ENCODE measurements around the gene IGSF21. TPM values are rescaled to one million over a fixed set of nuclear protein-coding genes. Genes with fewer than 3 reads are reported as not detected.
A peak's percentile ranks its signal among the peaks of the same experiment; 100 is the strongest.

The IGSF21 gene
- total and polyA plus RNA-seq, 2 of the 8 experiments (the other 6 are each of a cell fraction or from before 2014, with no cell fraction given) = 22.5 to 28.5 TPM

DNA sequence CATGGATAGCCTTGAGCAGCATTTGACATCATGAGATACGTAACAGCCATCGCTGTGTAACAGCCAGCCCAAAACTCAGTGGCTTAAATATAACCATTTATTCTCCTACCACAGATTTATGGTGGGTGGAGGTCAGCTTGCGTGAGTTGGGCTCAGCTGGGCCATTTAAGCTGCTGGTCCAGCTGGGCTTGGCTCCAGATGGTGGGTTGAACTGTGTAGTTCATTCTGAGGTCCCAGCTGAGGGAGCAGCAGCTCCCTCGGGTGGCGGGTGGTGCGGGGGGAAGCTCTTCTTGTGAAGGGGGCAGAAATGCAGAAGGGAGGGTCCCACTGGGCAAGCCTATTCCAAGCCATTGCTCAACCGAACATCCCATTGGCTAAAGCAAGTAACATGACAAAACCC lies 75.9 kb downstream of the IGSF21 start:
- FAIRE-seq = no peak
- Histone ChIP-seq H3K23me2 (ENCODE audit: low read depth, low read length) (peaks cover 2% of the 10 kb centered on the region; the same call in 1 of the 2 replicates), H2BK20ac (ENCODE audit: low read length) (no peak overlapping the region), H2BK120ac (replicated peaks; ENCODE audit: low read depth, low read length) (no peak overlapping the region), H2AFZ (ENCODE audit: low read length) (no peak overlapping the region), H2BK15ac (ENCODE audit: low read length) (no peak overlapping the region; the same call in 1 of the 2 replicates), H3K9ac (replicated peaks in 1 of 4; ENCODE audit: extremely low read depth in 1 of 4, low read depth in 3 of 4, low read length in 3 of 4) (no peak overlapping the region), H2BK12ac (ENCODE audit: low read depth, low read length) (peak overlapping the region; percentile 39; the same call in 1 of the 2 replicates), H3K4ac (replicated peaks; ENCODE audit: insufficient read length, low read depth, low read length) (no peak overlapping the region), H3K79me2 (ENCODE audit: control insufficient read depth in 1 of 2, insufficient read depth in 2 of 2, low read length in 2 of 2) (no peaks in the 10 kb centered on the region), H3K36me3 (ENCODE audit: control insufficient read depth in 2 of 4, insufficient read depth in 4 of 4, low read length in 3 of 4) (no peaks in the 10 kb centered on the region), H3K23ac (ENCODE audit: insufficient read length) (no peak overlapping the region), H3K18ac (ENCODE audit: extremely low read depth, low read length) (no peak overlapping the region), H3K4me2 (ENCODE audit: insufficient read depth in 1 of 2, low read depth in 2 of 2, low read length in 2 of 2) (no peak overlapping the region), H2BK5ac (ENCODE audit: low read depth, low read length) (no peak overlapping the region), H2AK5ac (ENCODE audit: low read depth, low read length) (0 out of 2 replicates have a peak overlapping the region, but pooled peaks have one; percentile 39), H3K27me3 (replicated peaks in 1 of 4; ENCODE audit: control insufficient read depth in 3 of 4, extremely low read depth in 1 of 4, insufficient read depth in 3 of 4, low read length in 3 of 4) (no peaks in the 10 kb centered on the region), H3K27ac (ENCODE audit: low read depth, low read length) (no peak overlapping the region), H3K79me1 (ENCODE audit: low read depth, low read length) (no peaks in the 10 kb centered on the region), H3K9me3 (ENCODE audit: insufficient read depth in 2 of 2, low read depth in 1 of 2, low read length in 1 of 2) (no peaks in the 10 kb centered on the region), H3K14ac (ENCODE audit: insufficient read length) (no peak overlapping the region), H4K91ac (replicated peaks; ENCODE audit: insufficient read length, low read length) (no peak overlapping the region), H3K56ac (replicated peaks; ENCODE audit: insufficient read length, low read depth, low read length) (no peak overlapping the region), H4K20me1 (replicated peaks in 1 of 2; ENCODE audit: control insufficient read depth in 1 of 2, insufficient read depth in 2 of 2, low read length in 2 of 2) (no peaks in the 10 kb centered on the region), H4K5ac (ENCODE audit: insufficient read length, low read depth, low read length) (no peak overlapping the region), H3K4me1 (replicated peaks in 1 of 4; ENCODE audit: control insufficient read depth in 3 of 4, insufficient read depth in 4 of 4, low read length in 3 of 4) (peaks cover 0 to 5% (median 3%) of the 10 kb centered on the region in 4 experiments; a peak in 2 of 7 replicates), H4K8ac (ENCODE audit: extremely low read depth, insufficient read depth, low read length) (no peak overlapping the region), H3K4me3 (ENCODE audit: extremely low read depth in 1 of 4, insufficient read depth in 2 of 4, low read depth in 3 of 4, low read length in 4 of 4) (no peak overlapping the region)
- ChIA-PET POLR2A (ENCODE audit: partially characterized antibody) (no interaction called here), CTCF (ENCODE audit: partially characterized antibody) (interaction anchor here (0.7 to 1.5 kb wide), 8 partner anchors 10 to 260 kb away, joined by 3 to 7 read pairs (median 3); no protein-coding TSS in a partner anchor)
- TF ChIP-seq PHF8 (conservative IDR thresholded peaks at IDR 0.05; ENCODE audit: low read depth, low read length) = no peak
- TF ChIP-seq FOSL1 (IDR thresholded peaks at IDR 0.05; ENCODE audit: insufficient read depth, low read depth, low read length) = no peak
- TF ChIP-seq EGR1 (IDR thresholded peaks at IDR 0.05; ENCODE audit: borderline replicate concordance, low read depth, low read length) = no peak
- TF ChIP-seq HDAC2 (IDR thresholded peaks at IDR 0.05; ENCODE audit: borderline replicate concordance in 1 of 2, low read depth in 2 of 2, low read length in 2 of 2) = no peak
- TF ChIP-seq, protein P1, sequence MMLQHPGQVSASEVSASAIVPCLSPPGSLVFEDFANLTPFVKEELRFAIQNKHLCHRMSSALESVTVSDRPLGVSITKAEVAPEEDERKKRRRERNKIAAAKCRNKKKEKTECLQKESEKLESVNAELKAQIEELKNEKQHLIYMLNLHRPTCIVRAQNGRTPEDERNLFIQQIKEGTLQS (IDR thresholded peaks at IDR 0.05; ENCODE audit: insufficient read depth, low read depth, low read length) = no peak
- no peak for TF ChIP-seq MAFK (IDR thresholded peaks at IDR 0.05; ENCODE audit: low read depth, low read length)
- TF ChIP-seq, protein P2, sequence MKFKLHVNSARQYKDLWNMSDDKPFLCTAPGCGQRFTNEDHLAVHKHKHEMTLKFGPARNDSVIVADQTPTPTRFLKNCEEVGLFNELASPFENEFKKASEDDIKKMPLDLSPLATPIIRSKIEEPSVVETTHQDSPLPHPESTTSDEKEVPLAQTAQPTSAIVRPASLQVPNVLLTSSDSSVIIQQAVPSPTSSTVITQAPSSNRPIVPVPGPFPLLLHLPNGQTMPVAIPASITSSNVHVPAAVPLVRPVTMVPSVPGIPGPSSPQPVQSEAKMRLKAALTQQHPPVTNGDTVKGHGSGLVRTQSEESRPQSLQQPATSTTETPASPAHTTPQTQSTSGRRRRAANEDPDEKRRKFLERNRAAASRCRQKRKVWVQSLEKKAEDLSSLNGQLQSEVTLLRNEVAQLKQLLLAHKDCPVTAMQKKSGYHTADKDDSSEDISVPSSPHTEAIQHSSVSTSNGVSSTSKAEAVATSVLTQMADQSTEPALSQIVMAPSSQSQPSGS (IDR thresholded peaks at IDR 0.05; ENCODE audit: low read length) = no peak
- TF ChIP-seq GABPA (IDR thresholded peaks at IDR 0.05; ENCODE audit: borderline replicate concordance, insufficient read depth, low read length) = no peak
- TF ChIP-seq BRCA1 (IDR thresholded peaks at IDR 0.05; ENCODE audit: low read depth, low read length) = no peak
- TF ChIP-seq SP2 (IDR thresholded peaks at IDR 0.05; ENCODE audit: low read length) = no peak
- TF ChIP-seq KDM4A (IDR thresholded peaks at IDR 0.05; ENCODE audit: low read depth, low read length, severe bottlenecking) = no peak
- DNase-seq (ENCODE audit: low read depth in 1 of 2, low spot score in 2 of 2) = no peak
- WGBS, 2 experiments (ENCODE audit: extremely low coverage in 1 of 2, insufficient coverage in 1 of 2, insufficient read length in 1 of 2, insufficient replicate concordance in 2 of 2, low coverage in 1 of 2, low lambda C conversion rate in 2 of 2, missing lambda C conversion rate in 1 of 2) = 88% methylated on average over 7 of the region's 7 CpGs; no CpG with 5 or more reads in 1 of the 2 experiments
